ENCODE data around the gene AGRN. TPM values are rescaled to one million over a fixed set of nuclear protein-coding genes. Genes with fewer than 3 reads are reported as not detected.

AGRN gene
- 114 TPM for total RNA-seq
- long read RNA-seq, transcript AGRN-203 (3 exons, 3,385 nt), result major isoform, 5 of 142 reads
- long read RNA-seq, partial matches to known transcripts, result 127 of 142 reads
- long read RNA-seq, other reads (novel, unspliced or antisense), result 10 of 142 reads

DNA sequence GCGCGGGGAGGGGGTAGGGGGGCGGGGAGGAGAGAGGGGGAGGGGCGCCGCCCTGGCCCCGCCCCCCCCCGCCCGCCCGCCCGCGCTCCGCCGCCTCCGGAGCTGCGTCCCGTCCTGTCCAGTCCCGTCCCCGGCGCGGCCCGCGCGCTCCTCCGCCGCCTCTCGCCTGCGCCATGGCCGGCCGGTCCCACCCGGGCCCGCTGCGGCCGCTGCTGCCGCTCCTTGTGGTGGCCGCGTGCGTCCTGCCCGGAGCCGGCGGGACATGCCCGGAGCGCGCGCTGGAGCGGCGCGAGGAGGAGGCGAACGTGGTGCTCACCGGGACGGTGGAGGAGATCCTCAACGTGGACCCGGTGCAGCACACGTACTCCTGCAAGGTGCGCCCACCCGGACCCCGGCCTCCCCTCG is at the start of gene AGRN:
Gene AGRN (plus strand): TSS at position 121 of the 405 bp plus-strand sequence. CDS start 53 bp downstream, at position 174.
- ATAC-seq, result peak; percentile 13 to 51
- intact Hi-C loops (cut with DNase I), result no loop called here
- no peak for TF ChIP-seq CTCF (IDR thresholded peaks at IDR 0.05)
- Histone ChIP-seq H3K27ac (peak within 1 kb of the TSS; percentile 84), H3K4me1 (peaks cover 39% of the 10 kb centered on the region), H3K9me3 (no peaks in the 10 kb centered on the region), H3K27me3 (ENCODE audit: low read depth) (no peaks in the 10 kb centered on the region), H3K4me3 (peak within 1 kb of the TSS; percentile 77), H3K36me3 (no peaks in the 10 kb centered on the region)
- DNase-seq, result no peak

DNA sequence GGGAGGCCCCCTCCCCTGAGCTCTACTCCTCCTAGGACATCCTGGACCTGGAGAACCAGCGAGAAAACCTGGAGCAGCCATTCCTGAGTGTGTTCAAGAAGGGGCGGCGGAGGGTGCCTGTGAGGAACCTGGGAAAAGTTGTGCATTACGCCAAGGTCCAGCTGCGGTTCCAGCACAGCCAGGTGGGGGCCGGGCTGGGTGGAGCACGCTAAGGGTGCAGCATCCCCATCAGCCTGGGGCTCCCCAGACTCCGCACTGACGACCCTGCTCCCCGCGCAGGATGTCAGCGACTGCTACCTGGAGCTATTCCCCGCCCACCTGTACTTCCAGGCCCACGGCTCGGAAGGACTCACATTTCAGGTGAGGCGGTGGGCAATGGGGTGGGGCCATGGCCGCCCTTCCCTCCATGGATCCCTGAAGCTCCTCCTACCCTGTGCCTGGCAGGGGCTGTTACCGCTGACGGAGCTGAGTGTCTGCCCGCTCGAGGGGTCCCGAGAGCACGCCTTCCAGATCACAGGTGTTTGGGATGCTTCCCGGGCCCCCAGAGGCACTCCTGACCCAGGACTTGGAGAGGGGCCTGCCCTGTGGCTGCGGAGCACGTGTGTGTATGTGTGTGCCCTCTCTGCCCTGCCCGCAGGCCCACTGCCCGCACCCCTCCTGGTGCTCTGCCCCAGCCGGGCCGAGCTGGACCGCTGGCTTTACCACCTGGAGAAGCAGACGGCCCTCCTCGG is 49.5 kb upstream of the AGRN start:
- no peak overlapping the region for H3K27ac ChIP-seq
- H3K4me1 ChIP-seq, result peaks cover 18% of the 10 kb centered on the region
- intact Hi-C loops (cut with DNase I), result no loop called here
- DNase-seq (no peak), ATAC-seq (no peak)
- no peak overlapping the region for H3K4me3 ChIP-seq
- no peaks in the 10 kb centered on the region for H3K36me3 ChIP-seq
- no peaks in the 10 kb centered on the region for H3K9me3 ChIP-seq
- peaks cover 63% of the 10 kb centered on the region for H3K27me3 ChIP-seq (ENCODE audit: low read depth)
- no peak for TF ChIP-seq CTCF (IDR thresholded peaks at IDR 0.05)

GRCh38 chr1:970973-971730 is 48.8 kb upstream of the AGRN start:
- Histone ChIP-seq H3K27me3 (ENCODE audit: low read depth) (peaks cover 69% of the 10 kb centered on the region), H3K9me3 (no peaks in the 10 kb centered on the region), H3K36me3 (no peaks in the 10 kb centered on the region), H3K4me3 (no peak overlapping the region), H3K4me1 (peaks cover 20% of the 10 kb centered on the region), H3K27ac (no peak overlapping the region)
- ATAC-seq (no peak), DNase-seq (no peak)
- intact Hi-C loops (cut with DNase I), result no loop called here
- TF ChIP-seq CTCF (IDR thresholded peaks at IDR 0.05), result no peak

- Histone ChIP-seq H3K4me3 (no peak overlapping the region), H3K27me3 (ENCODE audit: low read depth) (peaks cover 72% of the 10 kb centered on the region), H3K36me3 (no peaks in the 10 kb centered on the region), H3K27ac (no peak overlapping the region), H3K4me1 (peaks cover 16% of the 10 kb centered on the region), H3K9me3 (no peaks in the 10 kb centered on the region)
- TF ChIP-seq CTCF (IDR thresholded peaks at IDR 0.05), result no peak
- ATAC-seq, result no peak
- no peak for DNase-seq
- intact Hi-C loops (cut with DNase I), result no loop called here
These were observed 48.0 kb upstream of the AGRN start for GRCh38 chr1:971751-972506.

DNA sequence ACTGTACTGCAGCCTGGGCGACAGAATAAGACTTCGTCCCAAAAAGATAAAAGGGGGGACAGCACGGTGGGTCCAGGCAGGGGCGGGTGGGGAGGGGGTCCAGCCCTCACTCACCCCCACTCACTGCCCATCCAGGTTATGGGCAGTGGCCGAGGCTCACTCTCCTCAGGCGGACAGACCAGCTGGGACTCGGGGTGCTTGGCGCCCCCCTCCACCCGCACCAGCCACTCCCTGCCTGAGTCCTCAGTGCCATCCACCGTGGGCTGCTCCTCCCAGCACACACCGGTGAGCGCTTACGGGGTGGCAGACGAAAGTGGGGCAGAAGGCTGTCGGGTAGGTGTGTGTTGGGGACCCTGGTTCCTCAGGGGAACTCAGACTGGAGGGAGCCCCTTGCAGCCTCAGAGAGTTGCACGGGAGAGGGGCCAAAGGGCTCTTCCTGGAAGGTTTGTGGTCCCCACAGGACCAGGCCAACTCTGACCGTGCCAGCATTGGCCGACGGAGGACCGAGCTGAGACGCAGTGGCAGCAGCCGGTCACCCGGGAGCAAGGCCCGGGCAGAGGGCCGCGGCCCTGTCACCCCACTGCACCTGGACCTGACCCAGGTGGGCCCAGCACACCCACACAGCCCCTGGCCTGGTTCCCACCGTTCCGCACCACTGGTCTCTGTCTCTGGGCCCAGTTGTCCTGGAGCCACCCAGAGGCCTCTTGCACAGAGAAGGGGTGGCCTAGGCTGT is 47.0 kb upstream of the AGRN start:
- Histone ChIP-seq H3K36me3 (no peaks in the 10 kb centered on the region), H3K9me3 (no peaks in the 10 kb centered on the region), H3K27me3 (ENCODE audit: low read depth) (peaks cover 69% of the 10 kb centered on the region), H3K4me3 (no peak overlapping the region), H3K27ac (no peak overlapping the region), H3K4me1 (peaks cover 11% of the 10 kb centered on the region)
- no peak for TF ChIP-seq CTCF (IDR thresholded peaks at IDR 0.05)
- no peak for ATAC-seq
- intact Hi-C loops (cut with DNase I), result no loop called here
- DNase-seq, result no peak
